Calu3 (cell line): ENCODE data around the gene AIG1. TPM values are rescaled to one million over a fixed set of nuclear protein-coding genes. Genes with fewer than 3 reads are reported as not detected.

Experiments used
- BruUV-seq: library from RNA; stranded (reverse); fragments of 400-500 nt; replicated peaks from 2 replicates; lab custom pipeline; 2021; lab: Mats Ljungman, UMichigan
- CTCF ChIA-PET: fragments of 300-600 bp; sonication (Branson Sonifier 250); formaldehyde crosslinking; loops from one replicate; lab custom pipeline; 2022; ENCODE audit warnings: antibody characterized with exemption; lab: Charles Lee
- DNase-seq: peaks from one replicate; pipeline ENCODE4 v3.0.0; 2022
- H3K27ac Mint-ChIP-seq: one replicate; pipeline ENCODE4 v1.8.0; 2022; ENCODE audit warnings: mixed read lengths; ENCODE audit not compliant: unreplicated experiment
- H3K27me3 Mint-ChIP-seq: one replicate; pipeline ENCODE4 v1.8.0; 2022; ENCODE audit warnings: mixed read lengths; ENCODE audit not compliant: unreplicated experiment
- H3K36me3 Mint-ChIP-seq: one replicate; pipeline ENCODE4 v1.8.0; 2022; ENCODE audit warnings: mild to moderate bottlenecking, moderate library complexity, mixed read lengths; ENCODE audit not compliant: insufficient read depth, unreplicated experiment
- H3K4me1 Mint-ChIP-seq: one replicate; pipeline ENCODE4 v1.8.0; 2022; ENCODE audit warnings: mild to moderate bottlenecking, low read depth, mixed read lengths; ENCODE audit not compliant: unreplicated experiment
- H3K4me3 Mint-ChIP-seq: one replicate; pipeline ENCODE4 v1.8.0; 2022; ENCODE audit warnings: mild to moderate bottlenecking, low read depth, moderate library complexity, mixed read lengths; ENCODE audit not compliant: unreplicated experiment
- H3K9me3 Mint-ChIP-seq: one replicate; pipeline ENCODE4 v1.8.0; 2022; ENCODE audit warnings: low read depth, mixed read lengths; ENCODE audit not compliant: unreplicated experiment
- intact Hi-C: fragments of 100-400 bp; cut with micrococcal nuclease; formaldehyde crosslinking; loops from one replicate; pipeline ENCODE4 v1.10.0; 2022; ENCODE audit not compliant: unreplicated experiment
- total RNA-seq: library from RNA; stranded (reverse); gene quantifications from 2 replicates; pipeline ENCODE4 v1.2.3, GENCODE V29; 2022
- TF ChIP-seq, protein P1 (sequence below): fragments of 200-600 bp; IDR thresholded peaks from one replicate; pipeline ENCODE4 v1.8.0; 2022; ENCODE audit warnings: antibody characterized with exemption; ENCODE audit not compliant: unreplicated experiment

Gene AIG1
- total RNA-seq, 1 experiment from 2014 or later: 57.2 TPM

DNA sequence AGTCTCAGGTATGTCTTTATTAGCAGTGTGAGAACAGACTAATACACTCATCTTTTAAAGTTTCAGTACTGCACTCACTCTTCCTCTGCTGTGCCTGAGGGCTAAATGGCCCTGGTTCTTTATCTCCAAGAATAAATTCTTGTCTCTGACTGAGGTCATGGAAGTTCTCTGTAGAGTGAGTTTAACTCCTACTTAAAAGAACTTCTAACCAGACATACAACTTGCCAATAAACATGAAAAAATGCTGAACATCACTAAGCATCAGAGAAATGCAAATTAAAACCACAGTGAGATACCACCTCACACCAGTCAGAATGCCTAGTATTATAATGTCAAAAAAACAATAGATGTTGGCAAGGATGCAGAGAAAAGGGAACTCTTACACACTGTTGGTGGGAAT lies 316.2 kb downstream of the AIG1 start:
- Mint-ChIP-seq H3K4me1 (no peaks in the 10 kb centered on the region), H3K27ac (no peak overlapping the region), H3K36me3 (no peaks in the 10 kb centered on the region), H3K4me3 (no peak overlapping the region), H3K27me3 (no peaks in the 10 kb centered on the region), H3K9me3 (peaks cover 2% of the 10 kb centered on the region)
- intact Hi-C loops: no loop called here
- BruUV-seq: no TSS peak
- CTCF ChIA-PET: no interaction called here
- no peak for DNase-seq
- TF ChIP-seq, protein P1, sequence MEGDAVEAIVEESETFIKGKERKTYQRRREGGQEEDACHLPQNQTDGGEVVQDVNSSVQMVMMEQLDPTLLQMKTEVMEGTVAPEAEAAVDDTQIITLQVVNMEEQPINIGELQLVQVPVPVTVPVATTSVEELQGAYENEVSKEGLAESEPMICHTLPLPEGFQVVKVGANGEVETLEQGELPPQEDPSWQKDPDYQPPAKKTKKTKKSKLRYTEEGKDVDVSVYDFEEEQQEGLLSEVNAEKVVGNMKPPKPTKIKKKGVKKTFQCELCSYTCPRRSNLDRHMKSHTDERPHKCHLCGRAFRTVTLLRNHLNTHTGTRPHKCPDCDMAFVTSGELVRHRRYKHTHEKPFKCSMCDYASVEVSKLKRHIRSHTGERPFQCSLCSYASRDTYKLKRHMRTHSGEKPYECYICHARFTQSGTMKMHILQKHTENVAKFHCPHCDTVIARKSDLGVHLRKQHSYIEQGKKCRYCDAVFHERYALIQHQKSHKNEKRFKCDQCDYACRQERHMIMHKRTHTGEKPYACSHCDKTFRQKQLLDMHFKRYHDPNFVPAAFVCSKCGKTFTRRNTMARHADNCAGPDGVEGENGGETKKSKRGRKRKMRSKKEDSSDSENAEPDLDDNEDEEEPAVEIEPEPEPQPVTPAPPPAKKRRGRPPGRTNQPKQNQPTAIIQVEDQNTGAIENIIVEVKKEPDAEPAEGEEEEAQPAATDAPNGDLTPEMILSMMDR: no peak

DNA sequence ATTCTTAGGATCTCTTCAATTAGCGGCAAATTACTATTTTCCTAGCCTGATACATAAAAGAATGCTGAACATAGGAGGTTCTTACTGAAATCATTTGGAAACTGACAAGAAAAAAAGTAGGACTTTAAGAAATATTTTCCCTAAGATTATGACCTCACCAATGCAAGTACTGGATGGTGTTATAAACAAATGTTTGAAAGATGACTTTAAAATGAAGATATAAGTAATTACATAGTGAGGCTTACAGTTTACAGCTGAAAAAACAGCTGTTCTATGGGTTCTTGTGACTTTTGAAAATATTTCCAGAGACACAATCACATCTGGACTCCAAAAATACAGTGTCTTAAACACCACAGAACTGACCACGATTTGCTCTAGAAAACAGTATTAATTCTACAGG lies 324.9 kb downstream of the AIG1 start:
- H3K27me3 Mint-ChIP-seq: no peaks in the 10 kb centered on the region
- no peak overlapping the region for H3K4me3 Mint-ChIP-seq
- no peaks in the 10 kb centered on the region for H3K36me3 Mint-ChIP-seq
- H3K9me3 Mint-ChIP-seq: no peaks in the 10 kb centered on the region
- DNase-seq: no peak
- CTCF ChIA-PET: interaction anchor here (0.5 to 0.6 kb wide), 2 partner anchors 28 to 282 kb away, joined by 3 read pairs; no protein-coding TSS in a partner anchor
- H3K27ac Mint-ChIP-seq: no peak overlapping the region
- no TSS peak for BruUV-seq
- TF ChIP-seq, protein P1: no peak
- no peaks in the 10 kb centered on the region for H3K4me1 Mint-ChIP-seq
- intact Hi-C loops: no loop called here

DNA sequence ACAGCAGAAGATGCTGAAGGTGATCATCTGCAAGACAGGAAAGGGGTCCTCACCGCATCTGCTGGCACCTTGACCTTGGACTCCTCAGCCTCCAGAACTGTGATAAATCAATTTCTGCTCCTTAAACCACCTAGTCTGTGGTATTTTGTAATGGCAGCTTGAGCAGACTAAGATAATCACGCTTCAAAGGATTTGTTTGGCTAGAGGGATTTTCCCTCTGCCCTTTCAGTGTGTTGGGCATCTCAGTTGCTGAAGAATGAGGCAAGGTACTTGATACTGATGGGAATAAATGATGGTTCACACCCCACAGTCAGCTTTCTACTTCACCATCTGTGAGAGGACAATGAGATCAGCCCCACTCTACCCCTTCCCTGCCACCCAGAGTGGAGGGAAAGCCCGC lies 329.6 kb downstream of the AIG1 start:
- Mint-ChIP-seq H3K27me3 (no peaks in the 10 kb centered on the region), H3K36me3 (no peaks in the 10 kb centered on the region), H3K4me3 (no peak overlapping the region), H3K27ac (no peak overlapping the region), H3K9me3 (no peaks in the 10 kb centered on the region), H3K4me1 (no peaks in the 10 kb centered on the region)
- TF ChIP-seq, protein P1: no peak
- no TSS peak for BruUV-seq
- CTCF ChIA-PET: no interaction called here
- intact Hi-C loops: no loop called here
- DNase-seq: no peak

Other genes starting within 250 kb of the AIG1 start
- gene HIVEP2, start 115.7 kb upstream of the AIG1 start, total RNA-seq: 15.0 and 18.4 TPM in 2 replicates